Activated naive CD8-positive, alpha-beta T cell treated with anti-CD3 and anti-CD28 coated beads, Interleukin-2, amount 50 U/mL, for 24 hours (primary cell): ENCODE measurements around the gene HOXA7.

Experiments
- ATAC-seq: fragments of 150-1000 bp; cut with Tn5 transposase; one replicate; pipeline ENCODE4 v1.10.0; 2021
- DNase-seq: peaks from one replicate; pipeline ENCODE4 v3.0.0; 2021
- H3K27ac Mint-ChIP-seq: one replicate; pipeline ENCODE4 v1.8.0; 2021; ENCODE audit warnings: mild to moderate bottlenecking, mixed read lengths
- H3K27me3 Mint-ChIP-seq: one replicate; pipeline ENCODE4 v1.8.0; 2021; ENCODE audit warnings: mixed read lengths
- H3K36me3 Mint-ChIP-seq: one replicate; pipeline ENCODE4 v1.8.0; 2021; ENCODE audit warnings: low read depth, mixed read lengths
- H3K4me1 Mint-ChIP-seq: one replicate; pipeline ENCODE4 v1.8.0; 2021; ENCODE audit warnings: mixed read lengths
- H3K4me3 Mint-ChIP-seq: one replicate; pipeline ENCODE4 v1.8.0; 2021; ENCODE audit warnings: mild to moderate bottlenecking, moderate library complexity, mixed read lengths
- H3K9me3 Mint-ChIP-seq: one replicate; pipeline ENCODE4 v1.8.0; 2021; ENCODE audit warnings: mixed read lengths

The HOXA7 gene

DNA sequence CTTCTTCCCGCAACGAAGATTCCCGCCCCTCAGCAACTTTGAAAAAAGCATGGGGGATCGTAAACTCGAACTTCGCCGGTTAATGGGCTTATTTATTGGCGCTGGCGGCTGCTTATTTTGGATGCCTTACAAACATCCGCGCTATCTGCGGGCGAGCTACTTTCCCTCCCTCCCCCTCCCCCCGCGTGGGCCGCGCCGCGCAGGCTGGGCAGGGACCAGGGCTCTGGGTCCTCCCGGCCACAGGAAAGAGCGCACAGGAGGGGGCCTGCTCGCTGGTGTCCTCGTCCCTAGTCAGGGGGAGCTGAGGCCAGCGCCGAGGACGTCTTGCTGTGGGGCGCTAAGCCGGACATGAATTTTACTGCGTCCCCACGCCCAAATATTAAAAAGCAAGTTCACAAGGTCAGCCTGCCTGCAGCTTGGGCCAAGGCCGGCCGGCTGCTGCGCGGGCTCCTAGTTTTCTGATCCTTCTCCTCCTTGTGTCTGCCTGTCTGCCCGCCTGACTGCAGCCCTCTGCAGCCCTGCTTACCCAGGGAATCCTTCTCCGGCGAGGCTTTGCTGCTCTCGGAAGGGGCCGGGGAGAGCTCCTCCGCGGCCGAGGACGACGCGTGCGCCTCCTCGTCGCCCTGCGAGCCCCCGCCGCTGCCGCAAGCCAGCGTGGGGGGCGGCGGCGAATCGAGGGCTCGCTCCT is 16.5 kb upstream of the HOXA7 start:
- no peaks in the 10 kb centered on the region for H3K36me3 Mint-ChIP-seq
- H3K27ac Mint-ChIP-seq = no peak overlapping the region
- H3K9me3 Mint-ChIP-seq = no peaks in the 10 kb centered on the region
- H3K4me3 Mint-ChIP-seq = peak overlapping the region; percentile 24
- ATAC-seq (peak; percentile 26), DNase-seq (no peak)
- peaks cover 71% of the 10 kb centered on the region for H3K27me3 Mint-ChIP-seq
- H3K4me1 Mint-ChIP-seq = peaks cover 15% of the 10 kb centered on the region

DNA sequence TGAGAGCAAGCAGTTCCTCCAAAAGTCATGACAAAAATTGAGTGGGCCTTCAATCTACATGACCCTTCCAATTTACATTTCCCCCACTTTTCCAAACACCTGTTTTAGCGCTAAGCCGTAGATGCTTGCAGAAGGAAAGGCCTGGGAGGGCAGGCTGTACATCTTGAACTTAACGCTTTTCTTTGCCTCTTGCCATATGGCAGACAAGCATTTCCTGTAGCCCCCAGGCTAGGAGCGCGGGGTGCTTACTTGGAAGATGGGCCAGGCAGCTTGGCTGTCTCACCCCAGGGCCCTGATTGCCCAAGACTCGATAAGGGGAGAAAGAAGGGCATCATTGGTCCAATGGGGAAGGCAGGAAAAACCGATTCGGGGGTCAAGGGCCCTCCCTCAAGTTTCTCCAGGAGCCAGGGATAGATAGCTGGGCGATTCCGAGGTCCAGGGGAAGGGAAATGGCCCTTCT is 15.9 kb upstream of the HOXA7 start:
- peak overlapping the region; percentile 23 for H3K27ac Mint-ChIP-seq
- peaks cover 72% of the 10 kb centered on the region for H3K27me3 Mint-ChIP-seq
- H3K4me3 Mint-ChIP-seq = peak overlapping the region; percentile 24
- H3K4me1 Mint-ChIP-seq = peaks cover 15% of the 10 kb centered on the region
- no peak for DNase-seq
- H3K9me3 Mint-ChIP-seq = no peaks in the 10 kb centered on the region
- ATAC-seq = no peak
- H3K36me3 Mint-ChIP-seq = no peaks in the 10 kb centered on the region

DNA sequence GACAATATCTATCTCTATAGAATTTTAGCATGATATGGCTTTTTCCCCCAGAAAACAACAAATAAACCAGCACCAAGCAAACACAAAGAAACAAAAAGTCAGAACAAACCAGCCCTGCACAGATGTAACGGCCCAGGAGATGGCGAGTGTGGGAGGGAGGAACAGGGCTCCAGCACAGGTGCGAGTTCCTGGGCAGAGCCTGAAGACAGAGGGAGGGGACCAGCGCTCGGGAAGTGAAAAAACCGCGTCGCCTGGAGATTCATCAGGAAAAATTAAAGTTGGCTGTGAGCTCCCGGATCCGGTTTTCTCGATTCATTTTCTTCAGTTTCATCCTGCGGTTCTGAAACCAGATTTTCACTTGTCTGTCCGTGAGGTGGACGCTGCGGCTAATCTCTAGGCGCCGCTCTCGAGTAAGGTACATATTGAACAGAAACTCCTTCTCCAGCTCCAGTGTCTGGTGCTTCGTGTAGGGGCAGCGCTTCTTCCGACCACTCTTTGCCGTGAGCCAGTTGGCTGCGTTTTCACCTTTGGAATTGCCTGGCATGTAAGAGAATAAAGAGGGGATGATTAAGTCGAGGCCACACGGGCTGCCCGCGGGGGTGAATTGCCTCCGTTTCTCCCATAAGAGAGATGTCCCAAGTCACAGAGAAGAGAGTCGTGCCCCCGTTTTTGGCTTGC is 15.3 kb upstream of the HOXA7 start:
- Mint-ChIP-seq H3K4me1 (peaks cover 18% of the 10 kb centered on the region), H3K4me3 (peak overlapping the region; percentile 36), H3K27me3 (peaks cover 77% of the 10 kb centered on the region), H3K27ac (peak overlapping the region; percentile 23), H3K9me3 (no peaks in the 10 kb centered on the region), H3K36me3 (no peaks in the 10 kb centered on the region)
- DNase-seq (no peak), ATAC-seq (no peak)

DNA sequence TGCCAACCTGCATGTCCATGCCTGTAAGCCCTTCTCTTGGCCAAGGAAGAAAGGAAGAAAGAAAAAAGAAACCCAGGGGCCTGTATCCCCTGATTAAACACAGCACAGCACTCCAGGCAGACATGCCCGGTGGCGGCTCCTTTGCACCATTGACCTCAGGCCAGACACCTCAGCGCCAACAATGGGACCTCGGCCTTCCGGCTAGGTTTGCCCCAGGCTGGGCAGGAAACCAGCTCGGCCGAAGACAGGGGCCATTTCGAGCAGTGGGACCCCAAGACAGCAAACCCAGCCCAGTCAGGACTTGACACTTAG is 14.8 kb upstream of the HOXA7 start:
- Mint-ChIP-seq H3K27me3 (peaks cover 78% of the 10 kb centered on the region), H3K27ac (peak overlapping the region; percentile 23), H3K9me3 (no peaks in the 10 kb centered on the region), H3K4me1 (peaks cover 18% of the 10 kb centered on the region), H3K36me3 (no peaks in the 10 kb centered on the region), H3K4me3 (peak overlapping the region; percentile 15)
- no peak for DNase-seq
- ATAC-seq = no peak

DNA sequence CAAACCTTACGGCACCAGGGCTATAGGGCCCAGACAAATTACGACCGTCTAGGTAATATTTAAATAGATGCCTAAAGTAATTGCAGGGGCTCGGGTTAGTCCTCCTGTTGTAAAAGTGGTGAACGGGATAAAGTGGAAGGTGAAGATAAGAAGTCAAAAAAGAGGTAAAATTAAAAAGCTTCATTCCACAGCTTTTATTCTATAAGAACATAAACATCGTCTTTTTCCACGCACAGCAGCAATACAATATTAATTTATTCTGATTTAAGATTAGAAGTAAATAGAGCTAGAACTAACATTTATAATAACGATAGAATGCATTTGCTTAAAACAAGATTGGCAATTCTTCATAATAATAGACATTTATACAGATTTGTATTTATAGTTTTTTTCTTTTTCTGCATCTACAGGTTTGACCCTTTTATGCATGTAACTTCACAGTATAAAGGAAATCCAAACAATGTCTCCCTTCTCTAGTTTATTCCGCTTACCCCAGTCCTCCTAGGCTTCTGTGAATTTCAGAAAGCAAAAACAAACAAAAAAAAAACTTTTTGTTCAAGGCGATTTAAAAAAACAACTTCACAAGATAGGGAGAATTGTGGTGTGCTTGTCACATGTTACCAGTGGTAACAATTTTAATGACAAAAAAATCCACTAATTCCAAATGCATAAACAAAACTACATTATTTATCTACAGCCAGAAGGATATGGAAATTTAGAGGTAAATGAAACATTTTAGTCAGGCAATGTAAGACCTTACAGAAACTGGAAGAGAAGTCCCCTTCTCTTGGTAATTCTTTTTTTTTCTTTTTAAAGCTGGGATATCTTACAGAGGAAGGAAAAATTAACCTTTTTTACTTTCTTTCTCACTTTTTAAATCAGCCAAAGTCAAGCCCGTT is 14.2 kb upstream of the HOXA7 start:
- Mint-ChIP-seq H3K9me3 (no peaks in the 10 kb centered on the region), H3K36me3 (no peaks in the 10 kb centered on the region), H3K27ac (no peak overlapping the region), H3K27me3 (peaks cover 76% of the 10 kb centered on the region), H3K4me1 (peaks cover 22% of the 10 kb centered on the region), H3K4me3 (peak overlapping the region; percentile 14)
- ATAC-seq = no peak
- no peak for DNase-seq

DNA sequence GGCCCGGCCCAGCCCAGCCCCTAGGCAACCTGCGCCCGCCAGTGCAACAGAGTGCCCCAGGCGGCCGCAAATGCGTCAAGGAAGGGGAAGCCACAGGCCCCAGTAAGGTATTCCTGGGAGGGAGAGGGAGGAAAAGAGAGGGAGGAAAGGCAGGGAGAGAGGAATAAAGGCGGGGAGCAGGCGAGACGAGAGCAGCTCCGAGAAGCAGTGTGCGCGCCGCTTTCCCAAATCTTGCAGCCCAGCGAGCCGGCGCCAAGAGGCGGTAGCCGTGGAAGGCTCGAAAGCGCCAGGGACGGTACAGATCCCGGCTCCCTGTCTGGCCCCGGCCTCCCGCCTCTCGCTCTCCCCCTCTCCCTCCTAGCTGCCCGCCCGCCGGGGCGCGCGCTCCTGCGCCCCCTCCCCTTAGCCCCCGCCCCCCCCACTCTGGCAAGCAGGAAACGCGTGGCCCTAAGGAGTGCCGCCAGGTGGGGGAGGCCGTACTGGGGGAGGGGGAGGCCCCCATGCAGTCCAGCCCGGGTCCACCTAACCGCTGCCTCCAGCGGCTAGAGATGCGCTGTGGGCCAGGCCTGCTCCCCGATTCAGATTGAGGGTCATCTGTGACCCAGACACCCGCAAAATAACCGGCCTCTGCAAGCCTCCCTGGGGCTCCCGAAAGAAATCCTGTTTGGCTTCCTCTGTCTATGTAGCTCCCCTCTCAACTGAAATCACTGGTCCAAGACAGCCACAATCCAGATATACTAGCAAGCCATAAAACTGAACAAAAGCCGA is 13.4 kb upstream of the HOXA7 start:
- H3K27ac Mint-ChIP-seq = no peak overlapping the region
- no peaks in the 10 kb centered on the region for H3K9me3 Mint-ChIP-seq
- no peak for DNase-seq
- ATAC-seq = no peak
- H3K36me3 Mint-ChIP-seq = no peaks in the 10 kb centered on the region
- peak overlapping the region; percentile 14 for H3K4me3 Mint-ChIP-seq
- peaks cover 24% of the 10 kb centered on the region for H3K4me1 Mint-ChIP-seq
- H3K27me3 Mint-ChIP-seq = peaks cover 74% of the 10 kb centered on the region

DNA sequence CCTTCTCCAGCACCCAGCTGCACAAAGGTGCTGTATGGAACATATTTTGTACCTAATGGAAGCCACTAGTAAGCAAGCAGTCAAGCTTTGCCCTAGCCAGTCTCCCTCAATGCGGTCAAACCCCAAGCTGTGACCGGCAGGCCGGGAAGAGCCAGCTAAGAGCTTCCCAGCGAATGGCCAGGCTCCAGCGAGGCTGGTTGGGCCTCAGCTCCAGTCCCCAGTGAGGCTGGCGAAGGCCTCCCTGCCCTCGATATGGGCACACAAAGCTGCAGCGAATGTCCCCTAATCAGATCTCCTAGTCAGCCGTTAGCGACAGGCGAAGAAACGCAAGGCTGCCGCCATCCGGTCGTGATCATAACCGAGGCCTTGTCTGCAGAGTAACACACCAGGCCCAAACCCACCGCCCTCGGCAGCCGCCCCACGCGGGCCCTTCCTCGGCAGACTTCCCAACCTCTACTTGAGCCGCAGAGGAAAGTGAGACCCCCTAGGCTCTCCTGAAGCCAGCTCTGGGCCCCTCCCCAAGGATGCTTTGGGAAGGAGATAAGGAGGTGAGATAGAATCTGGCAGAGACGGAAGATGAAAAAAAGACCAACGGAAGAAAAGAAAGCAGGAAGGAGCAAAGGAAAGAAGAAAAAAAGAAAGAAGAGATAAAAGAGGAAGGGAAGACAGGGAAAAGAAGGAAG is 11.9 kb upstream of the HOXA7 start:
- ATAC-seq (no peak), DNase-seq (no peak)
- Mint-ChIP-seq H3K27ac (peak overlapping the region; percentile 1), H3K4me3 (peak overlapping the region; percentile 15), H3K9me3 (no peaks in the 10 kb centered on the region), H3K4me1 (peaks cover 24% of the 10 kb centered on the region), H3K27me3 (peaks cover 81% of the 10 kb centered on the region), H3K36me3 (no peaks in the 10 kb centered on the region)

DNA sequence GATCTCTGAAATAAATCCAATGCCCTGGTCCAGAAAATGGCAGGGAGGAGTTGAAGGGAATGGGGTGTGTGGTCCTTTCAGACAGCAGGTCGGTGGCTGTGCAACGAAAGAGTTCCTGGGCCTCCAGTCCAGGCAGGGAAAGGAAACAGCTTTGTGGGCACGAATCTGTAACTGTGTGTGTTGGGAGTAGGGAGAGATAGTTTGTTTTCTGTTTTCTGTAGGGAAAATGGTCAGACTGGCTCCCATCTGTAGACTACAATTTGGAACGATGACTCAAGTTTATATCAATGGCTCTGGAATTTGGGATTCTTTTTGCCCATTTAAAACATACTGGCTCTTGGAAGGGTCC is 11.4 kb upstream of the HOXA7 start:
- no peak for DNase-seq
- H3K27me3 Mint-ChIP-seq = peaks cover 82% of the 10 kb centered on the region
- H3K4me3 Mint-ChIP-seq = no peak overlapping the region
- H3K9me3 Mint-ChIP-seq = no peaks in the 10 kb centered on the region
- ATAC-seq = no peak
- H3K36me3 Mint-ChIP-seq = no peaks in the 10 kb centered on the region
- no peak overlapping the region for H3K27ac Mint-ChIP-seq
- peaks cover 24% of the 10 kb centered on the region for H3K4me1 Mint-ChIP-seq

DNA sequence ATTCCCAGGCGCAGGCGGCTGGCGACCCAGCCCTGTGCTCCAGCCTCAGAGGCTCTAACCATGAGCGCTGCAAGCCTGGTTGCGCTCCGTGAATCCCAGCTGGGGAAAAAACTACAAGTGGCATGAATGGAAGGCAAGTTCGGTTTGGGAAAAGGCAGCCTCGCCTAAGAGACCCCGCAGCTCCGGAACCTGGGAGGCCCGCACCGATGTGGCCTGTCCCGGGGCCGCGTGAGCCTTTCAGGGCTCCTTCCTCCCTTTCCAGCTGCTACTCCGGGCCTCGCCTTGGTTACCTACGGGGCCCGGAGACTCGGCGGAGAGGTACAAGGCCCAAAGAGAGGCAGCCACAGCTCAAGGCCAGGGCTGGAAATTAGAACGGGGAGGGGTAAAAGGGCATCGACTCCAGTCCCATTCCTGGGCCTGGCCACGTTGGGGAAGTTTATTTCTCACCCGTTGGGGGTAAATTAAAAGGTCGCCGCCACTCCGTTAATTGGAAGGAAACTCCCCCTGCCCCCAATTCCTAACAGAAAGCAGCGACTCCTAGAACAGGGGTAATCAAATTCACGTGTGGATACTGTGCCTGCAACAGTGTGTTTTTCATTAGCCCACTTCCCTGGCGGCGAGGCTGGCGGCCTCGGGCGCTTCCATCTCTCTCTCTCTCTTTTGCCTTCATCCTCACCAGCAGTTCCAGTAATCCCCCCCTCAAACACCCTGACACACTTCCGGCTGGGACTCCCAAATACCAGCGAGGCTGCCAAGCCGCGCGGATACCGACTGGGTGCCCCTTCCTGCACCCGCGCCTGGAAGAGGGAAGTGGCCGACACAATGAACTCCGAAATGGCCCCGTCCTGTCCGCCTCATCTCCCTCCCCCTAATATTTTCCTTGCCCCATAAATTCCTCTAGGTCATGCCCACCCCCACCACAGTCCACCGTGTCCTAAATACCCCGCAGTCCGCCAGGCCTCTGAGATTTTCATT is 10.3 kb upstream of the HOXA7 start:
- ATAC-seq = no peak
- Mint-ChIP-seq H3K9me3 (no peaks in the 10 kb centered on the region), H3K4me1 (peaks cover 18% of the 10 kb centered on the region), H3K27ac (peak overlapping the region; percentile 54), H3K36me3 (no peaks in the 10 kb centered on the region), H3K4me3 (peak overlapping the region; percentile 24), H3K27me3 (peaks cover 85% of the 10 kb centered on the region)
- no peak for DNase-seq

DNA sequence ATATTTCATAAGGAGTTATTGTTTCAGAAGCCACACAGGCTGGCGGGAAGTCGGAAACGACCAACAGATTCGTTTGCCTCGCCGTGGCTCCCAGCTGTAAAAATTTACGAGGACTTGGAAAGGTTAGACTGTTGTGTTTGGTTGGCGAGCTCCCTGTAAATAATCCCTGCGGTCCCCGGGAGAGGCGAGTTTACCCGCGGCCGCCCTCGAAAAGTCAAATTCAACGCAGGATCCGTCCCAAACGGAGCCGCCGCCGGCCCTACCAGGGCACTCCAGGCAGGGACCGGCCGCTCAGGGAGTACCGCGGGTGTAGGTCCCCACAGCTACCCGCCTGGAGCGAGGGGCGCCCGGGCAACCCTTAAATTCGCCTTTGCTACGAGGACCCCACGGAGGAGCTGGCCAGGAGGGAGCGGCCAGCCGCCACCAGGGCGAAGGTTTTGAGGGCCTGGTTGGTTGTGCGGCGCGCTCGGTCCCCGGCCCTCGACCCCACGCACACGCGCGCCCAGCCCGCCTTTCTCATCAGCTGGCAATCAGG is 9.6 kb upstream of the HOXA7 start:
- ATAC-seq (no peak), DNase-seq (no peak)
- Mint-ChIP-seq H3K4me1 (peaks cover 20% of the 10 kb centered on the region), H3K27ac (peak overlapping the region; percentile 68), H3K4me3 (peak overlapping the region; percentile 56), H3K27me3 (peaks cover 81% of the 10 kb centered on the region), H3K36me3 (no peaks in the 10 kb centered on the region), H3K9me3 (no peaks in the 10 kb centered on the region)

DNA sequence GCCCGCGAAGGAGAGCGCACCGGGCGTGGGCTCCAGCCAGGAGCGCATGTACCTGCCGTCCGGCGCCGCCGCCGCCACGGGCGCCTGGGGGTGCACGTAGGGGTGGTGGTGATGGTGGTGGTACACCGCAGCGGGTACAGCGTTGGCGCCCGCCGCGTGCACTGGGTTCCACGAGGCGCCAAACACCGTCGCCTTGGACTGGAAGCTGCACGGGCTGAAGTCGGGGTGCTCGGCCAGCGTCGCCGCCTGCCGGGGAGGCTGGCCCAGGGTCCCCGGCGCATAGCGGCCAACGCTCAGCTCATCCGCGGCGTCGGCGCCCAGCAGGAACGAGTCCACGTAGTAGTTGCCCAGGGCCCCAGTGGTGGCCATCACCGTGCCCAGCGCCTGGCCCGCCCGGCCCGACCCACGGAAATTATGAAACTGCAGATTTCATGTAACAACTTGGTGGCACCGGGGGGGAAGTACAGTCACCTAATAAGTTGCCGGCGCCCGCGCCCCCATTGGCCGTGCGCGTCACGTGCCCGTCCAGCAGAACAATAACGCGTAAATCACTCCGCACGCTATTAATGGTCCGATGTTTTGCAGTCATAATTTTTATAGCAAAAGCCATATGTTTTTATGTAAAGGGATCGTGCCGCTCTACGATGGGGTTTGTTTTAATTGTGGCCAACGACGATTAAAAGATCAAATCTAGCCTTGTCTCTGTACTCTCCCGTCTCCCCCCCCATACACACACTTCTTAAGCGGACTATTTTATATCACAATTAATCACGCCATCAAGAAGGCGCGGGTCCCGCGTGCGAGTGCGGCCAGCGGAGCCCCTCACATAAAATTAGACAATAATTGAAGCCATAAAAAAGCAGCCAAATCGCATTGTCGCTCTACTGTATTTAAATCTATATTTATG is 8.9 kb upstream of the HOXA7 start, which contains the start of gene HOXA9:
TSS of gene HOXA9 (minus strand) at position 449 of the 907 bp plus-strand sequence. CDS start at position 369, 80 bp downstream.
- Mint-ChIP-seq H3K9me3 (no peaks in the 10 kb centered on the region), H3K4me1 (peaks cover 22% of the 10 kb centered on the region), H3K4me3 (peak within 1 kb of the TSS; percentile 56), H3K36me3 (no peaks in the 10 kb centered on the region), H3K27me3 (peaks cover 77% of the 10 kb centered on the region), H3K27ac (peak within 1 kb of the TSS; percentile 68)
- ATAC-seq (no peak), DNase-seq (no peak)
